Measurements from ENCODE around the gene PARVA.

GRCh38 chr11:12375720-12376119, 1.7 kb upstream of the PARVA start:
- no peak for TF ChIP-seq CTCF (IDR thresholded peaks at IDR 0.05; ENCODE audit: low read depth, low read length, missing input control)
- no peak for TF ChIP-seq REST (IDR thresholded peaks at IDR 0.05)
- no peak for TF ChIP-seq YY1 (IDR thresholded peaks at IDR 0.05)
- TF ChIP-seq RXRA (IDR thresholded peaks at IDR 0.05), result no peak
- TF ChIP-seq GABPA (IDR thresholded peaks at IDR 0.05 in 1 of 2, conservative IDR thresholded peaks at IDR 0.05 in 1 of 2), result no peak
- TF ChIP-seq ATF3 (IDR thresholded peaks at IDR 0.05), result no peak
- no peak for TF ChIP-seq EGR1 (IDR thresholded peaks at IDR 0.05; ENCODE audit: low read depth in 2 of 2)
- no peak for TF ChIP-seq TAF1 (conservative IDR thresholded peaks at IDR 0.05)
- TF ChIP-seq JUND (IDR thresholded peaks at IDR 0.05), result no peak
- no peak for TF ChIP-seq FOXA1 (IDR thresholded peaks at IDR 0.05)
- no peak for TF ChIP-seq SP1 (IDR thresholded peaks at IDR 0.05)

All from liver (tissue), 3 donors.